ENCODE results near the gene GRAMD1B. TPM values are rescaled to one million over a fixed set of nuclear protein-coding genes. Genes with fewer than 3 reads are reported as not detected.

The GRAMD1B gene
- total RNA-seq, 1 experiment from 2014 or later: 12.7 TPM

DNA sequence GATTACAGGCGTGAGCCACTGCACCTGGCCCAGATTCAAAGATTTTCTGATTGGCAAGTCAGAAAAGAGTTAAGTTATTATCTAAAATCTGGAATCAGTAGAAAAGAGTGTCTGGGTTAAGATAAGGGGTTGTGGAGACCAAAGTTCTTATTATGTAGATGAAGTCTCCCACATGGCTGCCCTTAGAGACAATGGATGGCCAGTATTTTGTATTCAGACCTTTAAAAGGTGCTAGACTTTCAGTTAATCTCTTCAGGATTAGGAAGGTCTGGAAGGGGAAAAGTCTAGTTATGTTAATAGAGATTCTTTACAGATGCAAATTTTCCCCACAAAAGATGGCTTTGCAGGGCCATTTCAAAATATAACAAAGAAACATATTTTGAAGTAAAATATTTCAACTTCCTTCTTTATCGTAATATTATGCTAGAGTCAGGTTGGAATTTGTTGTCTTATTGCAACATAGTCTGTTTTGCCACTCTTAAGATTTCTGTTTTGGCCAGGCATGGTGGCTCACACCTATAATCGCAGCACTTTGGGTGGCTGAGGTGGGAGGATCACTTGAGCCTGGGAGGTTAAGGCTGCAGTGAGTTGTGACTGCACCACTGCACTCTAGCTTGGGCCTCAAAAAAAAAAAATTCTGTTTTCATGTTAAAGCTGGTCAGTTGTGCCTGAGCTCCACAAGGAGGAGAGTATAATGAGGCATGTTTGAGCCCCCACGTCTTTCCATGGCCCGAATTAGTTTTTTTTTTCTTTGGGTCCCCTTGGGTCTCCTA, 14.0 kb downstream of the GRAMD1B start:
- H3K9me3 ChIP-seq (ENCODE audit: control insufficient read depth in 1 of 2, insufficient read depth in 1 of 2, low read depth in 1 of 2, low read length in 2 of 2): no peaks in the 10 kb centered on the region
- no peaks in the 10 kb centered on the region for H3K27me3 ChIP-seq (ENCODE audit: insufficient read depth, low read length)
- no peaks in the 10 kb centered on the region for H3K79me2 ChIP-seq (ENCODE audit: insufficient read depth, low read length)
- intact Hi-C loops (cut with micrococcal nuclease): no loop called here
- ChIA-PET RAD21 (ENCODE audit: low non-redundant PET in 1 of 2, low total read pairs in 2 of 2, uncharacterized antibody in 2 of 2, unreplicated experiment in 2 of 2) (interaction anchor here in 1 of 2 experiments (0.6 kb wide), 1 partner anchor 24 kb away, joined by 4 read pairs; no protein-coding TSS in a partner anchor), POLR2A (interaction anchor here (1.8 kb wide), 1 partner anchor 10 kb away, joined by 5 read pairs; no protein-coding TSS in a partner anchor), CTCF (no interaction called here)
- no peaks in the 10 kb centered on the region for H4K20me1 ChIP-seq (ENCODE audit: insufficient read depth)
- no peak overlapping the region for H2AFZ ChIP-seq (ENCODE audit: low read depth, low read length, poor library complexity, severe bottlenecking)
- DNase-seq (ENCODE audit: low read depth, low spot score) (no peak), ATAC-seq (no peak)
- no peak overlapping the region for H3K9ac ChIP-seq (ENCODE audit: low read length)
- H3K4me2 ChIP-seq (ENCODE audit: low read length): no peak overlapping the region
- H3K27ac ChIP-seq (ENCODE audit: low read depth, low read length): no peak overlapping the region
- no peak overlapping the region for H3K4me3 ChIP-seq (replicated peaks in 1 of 2; ENCODE audit: low read depth in 1 of 2, low read length in 2 of 2)
- H3K36me3 ChIP-seq (ENCODE audit: control insufficient read depth in 1 of 2, insufficient read depth in 2 of 2, low read length in 2 of 2): no peaks in the 10 kb centered on the region
- no peaks in the 10 kb centered on the region for H3K9me2 ChIP-seq (ENCODE audit: insufficient read depth)
- TF ChIP-seq SIN3A (IDR thresholded peaks at IDR 0.05; ENCODE audit: low read depth) (no peak), EZH2 (IDR thresholded peaks at IDR 0.05) (no peak), POLR2AphosphoS5 (IDR thresholded peaks at IDR 0.05; ENCODE audit: low read depth, low read length) (no peak), SP1 (IDR thresholded peaks at IDR 0.05; ENCODE audit: low read depth) (no peak)
- H3K4me1 ChIP-seq (ENCODE audit: control insufficient read depth in 1 of 2, insufficient read depth in 2 of 2, low read length in 2 of 2): no peaks in the 10 kb centered on the region; a peak in 1 of 4 replicates
- no TSS peak for BruUV-seq (replicated peaks)

- Histone ChIP-seq H3K4me3 (replicated peaks in 1 of 2; ENCODE audit: low read depth in 1 of 2, low read length in 2 of 2) (no peak overlapping the region), H3K9me3 (ENCODE audit: control insufficient read depth in 1 of 2, insufficient read depth in 1 of 2, low read depth in 1 of 2, low read length in 2 of 2) (no peaks in the 10 kb centered on the region), H3K36me3 (ENCODE audit: control insufficient read depth in 1 of 2, insufficient read depth in 2 of 2, low read length in 2 of 2) (no peaks in the 10 kb centered on the region), H3K9me2 (ENCODE audit: insufficient read depth) (no peaks in the 10 kb centered on the region), H3K4me1 (ENCODE audit: control insufficient read depth in 1 of 2, insufficient read depth in 2 of 2, low read length in 2 of 2) (peaks cover 3 to 9% of the 10 kb centered on the region in 2 experiments), H3K27ac (ENCODE audit: low read depth, low read length) (no peak overlapping the region), H3K9ac (ENCODE audit: low read length) (no peak overlapping the region), H3K27me3 (ENCODE audit: insufficient read depth, low read length) (no peaks in the 10 kb centered on the region), H3K4me2 (ENCODE audit: low read length) (no peak overlapping the region), H3K79me2 (ENCODE audit: insufficient read depth, low read length) (no peaks in the 10 kb centered on the region), H2AFZ (ENCODE audit: low read depth, low read length, poor library complexity, severe bottlenecking) (no peak overlapping the region), H4K20me1 (ENCODE audit: insufficient read depth) (no peaks in the 10 kb centered on the region)
- ChIA-PET RAD21 (ENCODE audit: low non-redundant PET in 1 of 2, low total read pairs in 2 of 2, uncharacterized antibody in 2 of 2, unreplicated experiment in 2 of 2) (no interaction called here), POLR2A (no interaction called here), CTCF (interaction anchor here (1.5 kb wide), 1 partner anchor 41 kb away, joined by 4 read pairs; no protein-coding TSS in a partner anchor)
- no peak for ATAC-seq
- intact Hi-C loops (cut with micrococcal nuclease): no loop called here
- TF ChIP-seq, protein P1, sequence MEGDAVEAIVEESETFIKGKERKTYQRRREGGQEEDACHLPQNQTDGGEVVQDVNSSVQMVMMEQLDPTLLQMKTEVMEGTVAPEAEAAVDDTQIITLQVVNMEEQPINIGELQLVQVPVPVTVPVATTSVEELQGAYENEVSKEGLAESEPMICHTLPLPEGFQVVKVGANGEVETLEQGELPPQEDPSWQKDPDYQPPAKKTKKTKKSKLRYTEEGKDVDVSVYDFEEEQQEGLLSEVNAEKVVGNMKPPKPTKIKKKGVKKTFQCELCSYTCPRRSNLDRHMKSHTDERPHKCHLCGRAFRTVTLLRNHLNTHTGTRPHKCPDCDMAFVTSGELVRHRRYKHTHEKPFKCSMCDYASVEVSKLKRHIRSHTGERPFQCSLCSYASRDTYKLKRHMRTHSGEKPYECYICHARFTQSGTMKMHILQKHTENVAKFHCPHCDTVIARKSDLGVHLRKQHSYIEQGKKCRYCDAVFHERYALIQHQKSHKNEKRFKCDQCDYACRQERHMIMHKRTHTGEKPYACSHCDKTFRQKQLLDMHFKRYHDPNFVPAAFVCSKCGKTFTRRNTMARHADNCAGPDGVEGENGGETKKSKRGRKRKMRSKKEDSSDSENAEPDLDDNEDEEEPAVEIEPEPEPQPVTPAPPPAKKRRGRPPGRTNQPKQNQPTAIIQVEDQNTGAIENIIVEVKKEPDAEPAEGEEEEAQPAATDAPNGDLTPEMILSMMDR (IDR thresholded peaks at IDR 0.05 in 2 of 3, conservative IDR thresholded peaks at IDR 0.05 in 1 of 3; ENCODE audit: borderline replicate concordance in 1 of 3, insufficient read depth in 1 of 3, low read depth in 2 of 3, low read length in 2 of 3): no peak
- TF ChIP-seq POLR2A (IDR thresholded peaks at IDR 0.05; ENCODE audit: borderline replicate concordance, extremely low read depth, insufficient read depth, insufficient read length) (no peak), ZNF274 (IDR thresholded peaks at IDR 0.05; ENCODE audit: low read depth, low read length) (no peak), EGR1 (IDR thresholded peaks at IDR 0.05; ENCODE audit: low read depth) (no peak), CEBPB (IDR thresholded peaks at IDR 0.05; ENCODE audit: low read depth) (no peak), JUND (IDR thresholded peaks at IDR 0.05) (no peak), SIN3A (IDR thresholded peaks at IDR 0.05; ENCODE audit: low read depth) (no peak), CBX3 (IDR thresholded peaks at IDR 0.05; ENCODE audit: low read depth) (no peak), MAX (IDR thresholded peaks at IDR 0.05) (no peak)
- TF ChIP-seq, protein P2, sequence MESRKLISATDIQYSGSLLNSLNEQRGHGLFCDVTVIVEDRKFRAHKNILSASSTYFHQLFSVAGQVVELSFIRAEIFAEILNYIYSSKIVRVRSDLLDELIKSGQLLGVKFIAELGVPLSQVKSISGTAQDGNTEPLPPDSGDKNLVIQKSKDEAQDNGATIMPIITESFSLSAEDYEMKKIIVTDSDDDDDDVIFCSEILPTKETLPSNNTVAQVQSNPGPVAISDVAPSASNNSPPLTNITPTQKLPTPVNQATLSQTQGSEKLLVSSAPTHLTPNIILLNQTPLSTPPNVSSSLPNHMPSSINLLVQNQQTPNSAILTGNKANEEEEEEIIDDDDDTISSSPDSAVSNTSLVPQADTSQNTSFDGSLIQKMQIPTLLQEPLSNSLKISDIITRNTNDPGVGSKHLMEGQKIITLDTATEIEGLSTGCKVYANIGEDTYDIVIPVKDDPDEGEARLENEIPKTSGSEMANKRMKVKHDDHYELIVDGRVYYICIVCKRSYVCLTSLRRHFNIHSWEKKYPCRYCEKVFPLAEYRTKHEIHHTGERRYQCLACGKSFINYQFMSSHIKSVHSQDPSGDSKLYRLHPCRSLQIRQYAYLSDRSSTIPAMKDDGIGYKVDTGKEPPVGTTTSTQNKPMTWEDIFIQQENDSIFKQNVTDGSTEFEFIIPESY (IDR thresholded peaks at IDR 0.05; ENCODE audit: extremely low read depth, insufficient replicate concordance, low read length): no peak
- DNase-seq (ENCODE audit: low read depth, low spot score): no peak
- no TSS peak for BruUV-seq (replicated peaks)
These were observed 18.8 kb downstream of the GRAMD1B start for GRCh38 chr11:123448823-123449222.
